Activated T-helper 1 cell treated with Interleukin-2 at 50 U/mL for 16 hours (primary cell): ENCODE data around the gene C3orf49.

Experiments used
- DNase-seq: peaks from one replicate; pipeline ENCODE4 v3.0.0-alpha.2; 2020; ENCODE audit warnings: low read depth

The C3orf49 gene

DNA sequence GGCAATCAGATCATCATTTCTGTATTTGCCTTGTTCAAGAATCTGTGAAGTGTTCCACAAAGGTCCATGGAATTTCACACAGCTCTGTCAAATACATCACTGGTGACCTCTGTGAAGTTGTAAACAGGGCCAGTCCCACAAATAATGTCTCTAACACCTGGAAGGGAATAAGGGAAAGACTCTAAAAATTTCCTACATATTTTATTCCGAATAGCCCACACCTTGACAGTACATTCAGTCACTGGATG lies at the start of gene C3orf49:
Gene C3orf49, plus strand, starts transcription at position 149 of the 248 bp plus-strand sequence. CDS start 173 bp downstream, outside the sequence.
- no peak for DNase-seq

- no peak for DNase-seq
These were observed 44.3 kb upstream of the C3orf49 start for GRCh38 chr3:63774781-63775180.

DNA sequence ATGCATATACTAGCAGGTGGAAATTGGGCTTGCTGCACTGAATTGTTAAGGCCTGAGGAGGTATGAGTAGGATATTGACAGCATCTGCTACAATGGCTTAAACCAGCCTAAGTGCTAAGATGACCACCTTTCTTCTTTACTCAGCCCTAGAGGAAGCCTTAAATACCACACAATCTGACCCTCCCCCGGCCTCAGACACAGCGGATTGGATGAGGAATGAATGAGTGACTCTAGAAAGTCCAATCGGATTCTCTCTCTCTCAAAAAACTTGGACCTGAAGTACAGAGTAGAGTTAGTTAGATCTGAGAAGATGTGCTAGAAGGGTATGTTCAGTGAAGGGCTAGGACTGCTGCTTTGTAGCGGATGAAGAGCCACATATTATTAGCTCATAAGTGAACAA lies 39.9 kb upstream of the C3orf49 start:
- no peak for DNase-seq

GRCh38 chr3:63791974-63792373 lies 27.1 kb upstream of the C3orf49 start:
- DNase-seq = no peak

GRCh38 chr3:63795438-63795837 lies 23.7 kb upstream of the C3orf49 start:
- no peak for DNase-seq

DNA sequence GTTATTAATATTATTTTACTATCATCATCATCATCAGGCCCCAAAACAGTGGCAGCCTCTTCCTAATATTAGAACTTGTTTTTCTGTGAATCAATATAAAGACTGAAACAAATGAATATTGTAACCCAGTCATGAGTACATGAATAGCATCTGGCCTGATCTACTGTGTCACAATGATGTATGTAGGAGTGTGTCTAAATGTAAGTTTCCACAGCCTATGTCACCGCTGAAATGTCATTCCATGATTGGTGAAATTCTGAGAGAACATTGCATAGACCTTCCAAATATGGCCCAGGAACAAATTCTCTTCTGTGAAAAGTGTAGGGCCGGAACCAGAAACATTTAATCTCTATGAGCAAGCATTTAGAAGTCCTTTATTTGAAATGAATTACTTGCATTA lies 20.6 kb upstream of the C3orf49 start:
- DNase-seq = no peak

GRCh38 chr3:63798949-63799348 lies 20.1 kb upstream of the C3orf49 start:
- DNase-seq = no peak

- no peak for DNase-seq
These were observed 19.0 kb upstream of the C3orf49 start for GRCh38 chr3:63800097-63800496.

DNA sequence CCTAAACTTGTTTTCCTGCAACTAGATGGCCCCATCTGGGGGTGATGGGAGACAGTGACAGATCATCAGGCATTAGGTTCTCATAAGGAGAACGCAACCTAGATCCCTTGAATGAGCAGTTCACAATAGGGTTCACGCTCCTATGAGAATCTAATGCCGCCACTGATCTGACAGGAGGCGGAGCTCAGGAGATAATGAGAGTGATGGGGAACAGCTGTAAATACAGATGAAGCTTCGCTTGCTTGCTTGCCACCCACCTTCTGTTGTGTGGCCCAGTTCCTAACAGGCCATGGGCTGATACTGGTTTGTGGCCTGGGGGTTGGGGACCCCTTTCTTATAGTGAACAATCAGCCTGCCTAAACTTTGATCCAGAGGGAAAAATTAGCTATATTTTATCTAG lies 15.2 kb upstream of the C3orf49 start:
- no peak for DNase-seq

DNA sequence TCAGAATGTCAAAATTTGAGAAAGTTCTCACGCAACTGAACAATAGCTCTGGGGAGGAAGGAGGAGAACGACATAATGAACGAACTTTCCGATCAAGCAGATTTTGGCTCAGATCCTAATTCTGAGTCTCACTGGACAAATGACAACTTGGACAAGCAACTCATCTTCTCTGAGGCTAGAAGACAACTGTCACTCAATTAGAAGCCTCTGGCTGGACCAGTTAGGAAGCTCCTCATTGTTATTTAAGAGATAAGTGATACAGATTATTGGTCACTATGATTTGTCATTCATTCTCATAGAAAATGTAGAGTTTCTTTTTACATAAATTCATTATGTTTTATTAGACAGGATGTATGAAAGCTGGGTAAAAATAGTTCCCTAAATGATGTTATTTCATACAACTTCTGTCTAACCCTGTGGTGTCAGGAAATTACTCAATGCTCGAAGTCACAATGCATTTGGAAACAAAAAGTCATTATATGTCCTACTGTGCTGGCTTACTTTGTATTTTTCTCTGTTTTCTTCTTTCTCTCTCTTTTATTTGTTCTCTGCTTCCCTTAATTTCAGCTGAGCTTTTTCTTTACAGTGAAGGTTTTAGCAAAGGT lies 11.0 kb upstream of the C3orf49 start:
- no peak for DNase-seq

DNA sequence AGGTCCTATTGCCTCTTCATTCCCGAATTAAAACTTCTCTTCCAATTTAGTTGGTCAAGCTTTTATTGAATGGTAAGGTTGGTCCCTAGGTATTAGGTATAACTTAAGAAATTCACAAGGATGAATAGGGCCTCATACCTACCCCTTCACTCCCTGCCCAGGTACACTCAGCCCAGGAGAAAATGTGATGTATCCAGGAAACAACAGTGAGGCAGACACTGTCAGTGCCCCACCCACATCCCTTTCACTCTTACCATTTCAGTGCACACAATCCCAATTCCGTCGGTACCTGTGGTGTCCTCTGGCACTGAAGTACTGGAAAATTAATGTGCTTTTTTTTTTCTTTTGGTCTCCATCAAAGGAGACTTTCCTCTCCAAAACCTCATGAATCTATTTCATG lies 10.5 kb upstream of the C3orf49 start:
- no peak for DNase-seq

- DNase-seq = no peak
These were observed 9.5 kb upstream of the C3orf49 start for GRCh38 chr3:63809607-63810006.

DNA sequence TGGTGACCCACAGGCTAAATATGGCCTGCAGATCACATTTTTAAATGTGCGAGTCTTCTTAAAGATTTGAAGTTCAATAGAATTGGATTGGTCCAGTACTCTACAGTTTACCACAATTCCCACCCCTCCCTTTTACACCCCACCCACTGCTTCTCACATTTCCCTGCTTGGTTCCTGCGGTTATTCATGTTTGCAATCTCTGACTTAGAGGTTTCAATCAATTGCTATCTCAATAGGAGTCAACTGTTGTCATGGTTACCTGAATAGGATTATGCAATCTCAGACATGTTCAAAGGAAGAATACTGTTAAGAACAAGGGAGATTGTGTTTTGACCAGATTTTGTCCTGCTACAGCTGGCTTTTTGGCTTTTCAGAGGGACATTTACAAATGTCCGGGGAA lies 4.9 kb upstream of the C3orf49 start:
- no peak for DNase-seq

GRCh38 chr3:63817225-63817624 lies 1.9 kb upstream of the C3orf49 start:
- no peak for DNase-seq

GRCh38 chr3:63818282-63819150 lies 583 bp upstream of the C3orf49 start:
- peak; percentile 24 for DNase-seq

GRCh38 chr3:63824309-63824708 lies 5.2 kb downstream of the C3orf49 start:
- DNase-seq = no peak

- DNase-seq = no peak
These were observed 11.4 kb downstream of the C3orf49 start for GRCh38 chr3:63830526-63830925.

GRCh38 chr3:63832395-63832794 lies 13.3 kb downstream of the C3orf49 start:
- no peak for DNase-seq

DNA sequence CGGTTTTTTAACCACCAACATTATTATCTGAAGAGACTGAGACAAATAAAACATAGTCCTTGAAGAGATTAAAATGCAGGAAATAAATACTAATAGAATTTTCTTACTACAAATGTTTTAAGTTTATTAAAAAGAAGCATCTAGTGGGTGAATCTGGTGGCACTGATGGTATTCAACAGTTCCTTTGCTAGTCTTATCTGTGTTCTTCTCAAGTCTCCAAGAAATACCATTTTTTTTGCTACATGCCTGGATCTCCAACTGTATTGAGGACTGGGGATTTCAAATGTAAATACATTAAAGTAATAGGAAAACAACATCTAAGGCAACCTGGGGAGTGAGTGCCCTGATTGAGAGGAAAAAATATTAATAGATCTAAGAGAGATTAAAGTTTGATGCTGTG lies 22.6 kb downstream of the C3orf49 start:
- no peak for DNase-seq

DNA sequence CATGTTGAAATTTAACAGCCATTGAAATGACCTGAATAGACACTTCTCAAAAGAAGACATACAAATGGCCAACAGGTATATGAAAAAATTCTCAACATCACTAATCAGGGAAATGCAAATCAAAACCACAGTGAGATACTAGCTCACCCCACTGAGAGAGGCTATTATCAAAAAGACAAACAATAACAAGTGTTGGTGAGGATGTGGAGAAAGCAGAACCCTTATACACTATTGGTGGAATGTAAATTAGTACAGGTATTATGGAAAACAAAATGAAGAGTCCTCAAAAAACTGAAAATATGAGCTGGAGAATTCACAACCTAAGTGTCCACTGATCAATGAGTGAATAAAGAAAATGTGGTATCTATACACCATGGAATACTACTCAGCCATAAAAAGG lies 23.0 kb downstream of the C3orf49 start:
- DNase-seq = no peak

GRCh38 chr3:63845215-63845614 lies 26.1 kb downstream of the C3orf49 start:
- DNase-seq = no peak

DNA sequence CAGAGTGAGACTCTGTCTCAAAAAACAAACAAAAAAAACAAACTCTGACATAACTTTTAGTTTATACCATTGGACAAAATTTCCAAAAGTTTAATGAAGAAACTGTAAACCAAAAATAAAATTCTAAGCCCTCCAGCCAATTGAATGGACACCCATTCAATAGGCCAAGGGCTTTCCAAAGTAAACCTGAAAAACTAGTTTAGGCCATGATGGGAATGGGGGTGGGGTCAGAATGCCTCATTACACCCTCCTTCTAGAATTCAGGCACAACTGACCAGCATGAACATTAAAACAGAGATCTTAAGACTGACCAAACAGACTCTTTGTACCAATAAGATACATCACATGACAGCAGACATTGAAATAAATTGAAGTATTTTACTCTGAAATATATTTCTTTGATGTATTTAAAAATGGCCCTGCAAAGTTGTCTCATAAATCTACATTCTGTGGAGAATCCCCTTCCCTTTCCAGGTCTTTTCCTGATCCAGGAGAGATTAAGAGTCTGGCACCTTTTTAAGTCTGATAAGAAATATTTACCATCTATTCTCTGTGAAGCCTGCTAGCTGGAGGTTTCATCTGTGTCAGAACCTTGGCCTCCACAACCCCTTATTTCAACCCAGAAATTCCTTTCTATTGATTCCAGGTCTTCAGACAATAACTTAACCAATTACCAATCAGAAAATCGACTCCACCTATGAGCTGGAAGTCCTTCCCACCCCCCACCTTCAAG lies 28.8 kb downstream of the C3orf49 start:
- no peak for DNase-seq

DNA sequence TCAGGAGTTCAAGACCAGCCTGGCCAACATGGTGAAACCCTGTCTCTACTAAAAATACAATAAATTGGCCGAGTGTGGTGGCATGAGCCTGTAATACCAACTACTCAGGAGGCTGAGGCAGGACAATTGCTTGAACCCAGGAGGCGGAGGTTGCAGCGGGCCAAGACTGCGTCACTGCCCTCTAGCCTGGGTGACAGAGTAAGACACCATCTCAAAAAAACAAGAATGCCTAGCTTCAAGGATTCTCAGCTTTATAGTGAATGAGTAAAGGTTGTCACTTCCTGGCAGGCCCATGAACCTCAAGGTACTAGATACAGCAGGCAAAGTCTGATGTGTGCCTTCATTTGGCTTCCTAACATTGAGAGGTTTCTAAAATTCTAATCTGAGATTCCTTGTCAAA lies 30.1 kb downstream of the C3orf49 start:
- no peak for DNase-seq
